Epithelial cell of esophagus (primary cell): ENCODE data around the gene LRRC66.

Experiments used
- DNase-seq: peaks from one replicate; pipeline ENCODE4 v3.0.0; 2010; ENCODE audit warnings: low read depth
- H3K4me3 ChIP-seq: 2 replicates; pipeline ENCODE4 v1.5.1; 2011; ENCODE audit warnings: mild to moderate bottlenecking, low read length, control low read depth
- CTCF ChIP-seq: IDR thresholded peaks from 2 replicates; pipeline ENCODE4 v1.5.1; 2011; ENCODE audit warnings: low read depth, mild to moderate bottlenecking, low read length, control low read depth, inconsistent platforms; ENCODE audit not compliant: insufficient read depth; ENCODE audit errors: missing control alignments

The LRRC66 gene

GRCh38 chr4:51999250-51999649, 20.9 kb downstream of the LRRC66 start:
- TF ChIP-seq CTCF = no peak
- no peak overlapping the region for H3K4me3 ChIP-seq
- DNase-seq = no peak

- H3K4me3 ChIP-seq = no peak overlapping the region
- DNase-seq = no peak
- no peak for TF ChIP-seq CTCF
Observed at GRCh38 chr4:51998837-51999236, 21.3 kb downstream of the LRRC66 start.

GRCh38 chr4:51997647-51998046, 22.5 kb downstream of the LRRC66 start:
- no peak overlapping the region for H3K4me3 ChIP-seq
- no peak for TF ChIP-seq CTCF
- DNase-seq = no peak

- no peak overlapping the region for H3K4me3 ChIP-seq
- DNase-seq = no peak
- no peak for TF ChIP-seq CTCF
Observed at GRCh38 chr4:51995647-51996220, 24.4 kb downstream of the LRRC66 start.

- no peak for TF ChIP-seq CTCF
- H3K4me3 ChIP-seq = no peak overlapping the region
- DNase-seq = no peak
Observed at GRCh38 chr4:51965862-51966261, 54.3 kb downstream of the LRRC66 start.

GRCh38 chr4:51963841-51964517, 56.2 kb downstream of the LRRC66 start:
- DNase-seq = no peak
- TF ChIP-seq CTCF = no peak
- no peak overlapping the region for H3K4me3 ChIP-seq

GRCh38 chr4:51960486-51960885, 59.7 kb downstream of the LRRC66 start:
- DNase-seq = peak; percentile 72
- no peak overlapping the region for H3K4me3 ChIP-seq
- no peak for TF ChIP-seq CTCF
